Tibial nerve (tissue), 4 donors: Measurements from ENCODE around the gene MZT2B. TPM values are rescaled to one million over a fixed set of nuclear protein-coding genes. Genes with fewer than 3 reads are reported as not detected.
"Not testable (repeated sequence)": the region's sequence is repeated elsewhere in the genome, so short reads cannot be mapped to it uniquely, and the experiment has no call there.

Experiments used
- DNase-seq, 2 donors: peaks; one replicate each; pipeline ENCODE4 v3.0.0-alpha.2; 2019; ENCODE audit warnings: low spot score in 2 of 2
- H3K27ac ChIP-seq, 4 donors: fragments of 200-600 bp; sonication (generic) in 3 of 4; one replicate each; pipeline ENCODE4 v1.5.1; 2017 to 2019; ENCODE audit warnings: mild to moderate bottlenecking in 1 of 4
- H3K27me3 ChIP-seq, 2 donors: fragments of 200-600 bp; sonication (generic) in 1 of 2; one replicate each; pipeline versions ENCODE4 v1.5.1 to v1.6.0; 2017 to 2019
- H3K36me3 ChIP-seq, 3 donors: fragments of 200-600 bp; sonication (generic); one replicate each; pipeline ENCODE4 v1.5.1; 2018 to 2019
- H3K4me1 ChIP-seq, 4 donors: fragments of 200-600 bp; sonication (generic) in 3 of 4; one replicate each; pipeline ENCODE4 v1.5.1; 2017 to 2019
- H3K4me3 ChIP-seq, 4 donors: fragments of 200-600 bp; sonication (generic) in 3 of 4; one replicate each; pipeline ENCODE4 v1.5.1; 2017 to 2019; ENCODE audit warnings: mild to moderate bottlenecking in 1 of 4, moderate library complexity in 1 of 4
- H3K9me3 ChIP-seq, 4 donors: fragments of 200-600 bp; sonication (generic) in 3 of 4; one replicate each; pipeline ENCODE4 v1.5.1; 2017 to 2019
- EP300 ChIP-seq, 2 donors: sonication (generic); formaldehyde crosslinking; IDR thresholded peaks; one replicate each; pipeline ENCODE4 v1.6.1; 2017; ENCODE audit warnings: antibody characterized with exemption in 2 of 2, mild to moderate bottlenecking in 1 of 2
- POLR2A ChIP-seq, 2 donors: fragments of 450-650 bp; IDR thresholded peaks; one replicate each; pipeline ENCODE4 v1.6.1; 2017; ENCODE audit warnings: antibody characterized with exemption in 2 of 2, mild to moderate bottlenecking in 2 of 2, moderate library complexity in 2 of 2
- WGBS, 2 donors: methylation state at CpG; one replicate each; pipeline ENCODE4 v1.1.5; 2018; 5-methylcytosine and 5-hydroxymethylcytosine counted together
- total RNA-seq, 4 donors: library from RNA; depleted of rRNA; stranded (reverse); fragments of >200 nt; gene quantifications; one replicate each; pipeline ENCODE4 v1.1.0, GENCODE V29; 2016
- TF ChIP-seq, protein P1 (sequence below), 5 experiments: fragments of 200-600 bp in 3 of 5; fragments of 450-650 bp in 2 of 5; sonication (generic) in 3 of 5; IDR thresholded peaks; one replicate each; pipeline ENCODE4 v1.5.1; 2016 to 2019; ENCODE audit warnings: antibody characterized with exemption in 5 of 5, mild to moderate bottlenecking in 3 of 5, moderate library complexity in 2 of 5

Gene MZT2B
- total RNA-seq, 4 donors from 2014 or later, result 108 to 190 (median 153) TPM

DNA sequence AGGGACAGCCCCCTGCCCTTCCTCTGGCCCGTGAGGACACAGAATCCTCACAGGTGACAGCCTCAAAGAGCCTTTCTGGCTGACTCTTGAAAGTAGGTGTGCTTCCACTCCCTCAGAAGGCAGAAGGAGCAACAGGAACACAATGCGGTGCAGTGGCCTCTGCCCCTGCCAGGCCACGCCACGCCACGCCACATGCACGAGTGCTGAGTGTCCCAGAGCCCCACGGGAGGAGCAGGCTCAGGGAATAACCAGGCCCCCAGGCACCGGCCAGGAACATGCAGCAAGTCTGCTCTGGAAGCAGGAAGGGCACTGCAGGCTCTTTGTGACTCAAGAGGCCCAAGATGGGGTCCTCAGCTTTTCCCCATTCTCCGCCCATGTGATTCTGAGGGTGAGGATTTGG lies 19.1 kb upstream of the MZT2B start:
- H3K4me1 ChIP-seq, result no peaks in the 10 kb centered on the region
- peaks cover 0 to 96% (median 7%) of the 10 kb centered on the region in 3 donors for H3K36me3 ChIP-seq
- no peaks in the 10 kb centered on the region for H3K9me3 ChIP-seq
- DNase-seq, result no peak
- 84 to 92% methylated on average over 6 to 8 of the region's 9 CpGs for WGBS, 2 donors
- no peak overlapping the region for H3K4me3 ChIP-seq
- TF ChIP-seq POLR2A (IDR thresholded peaks at IDR 0.05), result no peak
- no peak for TF ChIP-seq EP300 (IDR thresholded peaks at IDR 0.05)
- TF ChIP-seq, protein P1, sequence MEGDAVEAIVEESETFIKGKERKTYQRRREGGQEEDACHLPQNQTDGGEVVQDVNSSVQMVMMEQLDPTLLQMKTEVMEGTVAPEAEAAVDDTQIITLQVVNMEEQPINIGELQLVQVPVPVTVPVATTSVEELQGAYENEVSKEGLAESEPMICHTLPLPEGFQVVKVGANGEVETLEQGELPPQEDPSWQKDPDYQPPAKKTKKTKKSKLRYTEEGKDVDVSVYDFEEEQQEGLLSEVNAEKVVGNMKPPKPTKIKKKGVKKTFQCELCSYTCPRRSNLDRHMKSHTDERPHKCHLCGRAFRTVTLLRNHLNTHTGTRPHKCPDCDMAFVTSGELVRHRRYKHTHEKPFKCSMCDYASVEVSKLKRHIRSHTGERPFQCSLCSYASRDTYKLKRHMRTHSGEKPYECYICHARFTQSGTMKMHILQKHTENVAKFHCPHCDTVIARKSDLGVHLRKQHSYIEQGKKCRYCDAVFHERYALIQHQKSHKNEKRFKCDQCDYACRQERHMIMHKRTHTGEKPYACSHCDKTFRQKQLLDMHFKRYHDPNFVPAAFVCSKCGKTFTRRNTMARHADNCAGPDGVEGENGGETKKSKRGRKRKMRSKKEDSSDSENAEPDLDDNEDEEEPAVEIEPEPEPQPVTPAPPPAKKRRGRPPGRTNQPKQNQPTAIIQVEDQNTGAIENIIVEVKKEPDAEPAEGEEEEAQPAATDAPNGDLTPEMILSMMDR (IDR thresholded peaks at IDR 0.05), result no peak
- no peak overlapping the region for H3K27ac ChIP-seq
- H3K27me3 ChIP-seq, result no peaks in the 10 kb centered on the region

DNA sequence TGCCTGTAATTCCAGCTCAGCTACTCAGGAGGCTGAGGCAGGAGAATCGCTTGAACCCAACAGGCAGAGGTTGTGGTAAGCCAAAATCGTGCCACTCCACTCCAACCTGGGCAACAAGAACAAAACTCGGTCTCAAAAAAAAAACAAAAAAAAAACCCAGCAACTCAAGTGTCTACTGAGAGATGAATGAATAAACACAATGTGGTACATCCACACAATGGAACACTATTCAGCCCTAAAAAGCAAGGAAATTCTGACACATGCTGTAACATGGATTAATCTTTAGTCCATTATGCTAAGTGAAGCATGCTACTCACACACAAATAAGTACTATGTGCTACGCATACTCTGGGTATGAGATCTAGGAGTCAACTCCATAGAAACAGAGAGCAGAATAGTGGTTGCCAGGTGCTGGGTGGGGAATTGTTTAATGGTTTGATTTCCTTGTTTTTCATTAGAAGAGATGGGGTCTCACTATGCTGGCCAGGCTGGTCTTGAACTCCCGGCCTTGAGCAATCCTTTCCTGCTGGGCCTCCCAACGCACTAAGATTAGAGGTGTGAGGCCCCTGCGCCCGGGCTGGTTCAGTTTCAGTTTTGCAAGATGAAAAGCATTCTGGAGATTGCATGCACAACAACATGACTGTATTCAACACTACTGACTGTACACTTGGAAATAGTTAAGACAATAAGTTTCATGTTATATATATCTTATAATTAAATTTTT lies 16.6 kb upstream of the MZT2B start:
- TF ChIP-seq POLR2A (IDR thresholded peaks at IDR 0.05) (no peak), EP300 (IDR thresholded peaks at IDR 0.05) (no peak)
- TF ChIP-seq, protein P1 (IDR thresholded peaks at IDR 0.05), result no peak
- Histone ChIP-seq H3K27me3 (no peaks in the 10 kb centered on the region), H3K36me3 (peaks cover 0 to 91% (median 7%) of the 10 kb centered on the region in 3 donors), H3K9me3 (no peaks in the 10 kb centered on the region), H3K27ac (no peak overlapping the region), H3K4me3 (no peak overlapping the region), H3K4me1 (no peaks in the 10 kb centered on the region)
- DNase-seq, result no peak
- WGBS, 2 donors, result 94 to 98% methylated on average over 8 of the region's 8 CpGs

DNA sequence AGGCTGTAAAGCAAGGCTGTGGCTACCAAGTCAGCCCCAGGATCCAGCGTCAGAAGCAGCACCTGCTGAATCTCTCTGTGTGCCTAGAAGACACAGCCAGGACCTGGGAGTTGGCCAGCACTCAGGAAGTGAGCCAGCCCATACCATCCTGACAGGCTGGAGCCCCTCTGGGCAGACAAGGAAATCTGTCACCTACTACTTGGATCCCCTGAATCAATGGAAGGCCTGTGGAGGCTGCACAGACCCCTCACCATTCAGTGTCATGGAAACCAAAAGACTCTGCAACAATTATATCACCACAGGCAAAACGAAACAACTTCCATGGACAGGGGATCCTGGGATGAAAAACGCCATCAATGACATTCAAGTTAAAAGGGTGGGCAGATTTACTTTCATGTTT lies 15.5 kb upstream of the MZT2B start:
- not testable (repeated sequence) for H3K27ac ChIP-seq, H3K4me3 ChIP-seq, H3K4me1 ChIP-seq, DNase-seq, H3K9me3 ChIP-seq, H3K27me3 ChIP-seq
- peaks cover 0 to 92% (median 7%) of the 10 kb centered on the region in 3 donors for H3K36me3 ChIP-seq
- WGBS, 2 donors, result 68 to 87% methylated on average over 3 of the region's 3 CpGs

DNA sequence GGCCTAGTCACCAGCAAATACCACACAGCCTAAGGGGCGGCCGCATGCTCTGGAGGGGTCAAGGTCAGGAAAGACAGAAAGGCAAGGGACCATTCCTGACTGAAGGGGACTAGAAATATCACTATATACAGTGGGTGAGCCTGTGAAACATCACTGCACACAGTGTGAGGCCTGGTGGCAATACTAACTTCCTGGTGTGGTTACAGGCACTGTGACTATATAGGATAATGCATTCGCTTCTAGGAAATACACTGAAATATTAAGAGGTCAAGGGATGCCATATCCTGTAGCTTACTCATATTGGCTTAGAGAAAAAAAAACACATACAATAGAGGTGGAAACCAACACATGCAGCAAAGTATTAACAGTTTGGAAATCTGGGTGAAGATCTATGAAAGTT lies 12.9 kb upstream of the MZT2B start:
- not testable (repeated sequence) for H3K27ac ChIP-seq, H3K4me3 ChIP-seq, DNase-seq, H3K4me1 ChIP-seq, H3K27me3 ChIP-seq, H3K9me3 ChIP-seq
- H3K36me3 ChIP-seq, result peaks cover 0 to 95% (median under 1%) of the 10 kb centered on the region in 3 donors
- WGBS, 2 donors, result 83 to 100% methylated on average over 3 of the region's 3 CpGs

DNA sequence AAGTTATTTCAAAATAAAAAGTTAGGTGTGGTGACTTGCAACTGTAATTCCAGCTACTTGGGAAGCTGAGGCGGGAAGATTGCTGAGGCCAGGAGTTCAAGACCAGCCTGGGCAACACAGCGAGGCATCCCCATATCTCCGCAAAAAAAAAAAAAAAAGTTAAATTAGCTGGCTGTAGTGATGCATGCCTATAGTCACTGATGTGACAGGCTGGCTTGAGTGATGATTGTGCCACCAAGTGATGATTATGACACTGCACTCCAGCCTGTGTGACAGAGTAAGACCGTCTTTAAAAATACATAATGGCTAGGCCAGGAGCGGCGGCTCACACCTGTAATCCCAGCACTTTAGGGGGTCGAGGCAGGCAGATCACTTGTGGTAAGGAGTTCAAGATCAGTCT lies 12.2 kb upstream of the MZT2B start:
- H3K9me3 ChIP-seq, result no peaks in the 10 kb centered on the region
- no peak overlapping the region for H3K27ac ChIP-seq
- TF ChIP-seq POLR2A (IDR thresholded peaks at IDR 0.05), result no peak
- no peak for TF ChIP-seq EP300 (IDR thresholded peaks at IDR 0.05)
- TF ChIP-seq, protein P1 (IDR thresholded peaks at IDR 0.05), result no peak
- H3K36me3 ChIP-seq, result peaks cover 0 to 95% (median 3%) of the 10 kb centered on the region in 3 donors
- no peak overlapping the region for H3K4me3 ChIP-seq
- 95% methylated on average over 7 of the region's 7 CpGs for WGBS, 2 donors
- H3K4me1 ChIP-seq, result no peaks in the 10 kb centered on the region
- H3K27me3 ChIP-seq, result no peaks in the 10 kb centered on the region
- DNase-seq, result no peak

DNA sequence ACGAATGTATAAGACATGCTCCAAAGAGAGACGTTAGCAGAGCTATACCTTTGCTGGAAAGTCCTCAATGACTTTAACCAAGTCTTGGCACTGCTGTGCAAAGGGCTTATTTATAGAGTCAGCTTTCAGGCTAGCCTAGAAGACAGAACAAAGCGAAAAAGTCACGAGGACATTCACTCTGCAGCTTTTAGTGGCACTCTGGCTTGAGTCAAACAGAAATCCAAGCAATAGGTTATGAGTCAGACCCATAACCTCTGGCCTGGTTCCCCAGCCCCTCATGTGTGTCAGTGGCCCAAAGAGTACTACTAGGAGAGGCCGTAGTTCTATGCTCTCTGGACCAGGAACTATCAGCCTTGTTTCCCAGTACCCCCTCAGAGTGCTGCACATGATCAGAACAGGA lies 7.2 kb upstream of the MZT2B start:
- WGBS, 2 donors, result 89 to 93% methylated on average over 5 of the region's 5 CpGs
- not testable (repeated sequence) for H3K4me3 ChIP-seq, H3K27ac ChIP-seq, DNase-seq, H3K4me1 ChIP-seq, H3K27me3 ChIP-seq, H3K9me3 ChIP-seq
- peaks cover 0 to 71% (median 5%) of the 10 kb centered on the region in 3 donors for H3K36me3 ChIP-seq

DNA sequence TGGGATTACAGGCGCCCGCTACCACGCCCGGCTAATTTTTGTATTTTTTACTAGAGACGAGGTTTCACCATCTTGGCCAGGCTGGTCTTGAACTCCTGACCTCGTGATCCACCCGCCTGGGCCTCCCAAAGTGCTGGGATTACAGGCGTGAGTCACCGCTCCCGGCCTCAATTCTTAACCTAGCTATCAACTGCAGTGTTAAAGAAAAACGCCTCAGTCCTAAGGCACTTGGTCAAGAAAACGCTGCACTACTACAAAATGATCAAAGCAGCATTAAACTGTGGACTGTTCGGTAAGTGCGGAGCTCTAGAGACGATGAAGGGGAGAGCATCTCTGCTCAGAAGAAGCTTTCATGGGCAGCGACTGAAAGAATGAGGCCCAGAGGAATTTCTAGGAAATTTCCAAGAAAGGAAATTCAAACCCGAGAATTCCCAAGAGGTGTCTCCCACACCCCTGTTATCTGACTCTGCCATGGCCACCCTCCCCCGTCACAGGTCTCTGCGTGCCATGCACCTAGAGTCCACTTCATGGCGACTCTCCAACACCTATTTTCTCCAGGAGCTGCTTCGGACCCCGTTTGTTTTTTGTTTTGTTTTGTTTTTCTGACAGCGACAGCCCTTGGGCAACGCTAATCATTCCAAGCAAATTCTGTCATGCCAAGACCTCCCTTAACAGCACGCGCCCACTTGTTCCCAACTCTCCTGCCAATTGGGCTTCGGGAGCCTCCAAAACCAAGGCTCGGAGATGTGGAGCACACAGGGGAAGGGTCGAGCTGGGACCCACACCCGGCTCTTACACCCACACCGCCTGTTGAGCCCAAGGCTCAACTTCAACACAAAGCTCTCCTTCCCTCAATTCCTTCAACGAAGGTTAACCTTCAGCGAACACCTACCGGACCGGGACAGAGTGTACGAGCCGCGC lies 1.4 kb upstream of the MZT2B start:
- H3K4me1 ChIP-seq, result peaks cover 0 to 31% (median 17%) of the 10 kb centered on the region in 4 donors
- not testable (repeated sequence) for H3K9me3 ChIP-seq, DNase-seq, H3K27me3 ChIP-seq
- H3K27ac ChIP-seq, result peak overlapping the region; percentile 78 to 94 (median 88)
- H3K36me3 ChIP-seq, result peaks cover 0 to 22% (median 0%) of the 10 kb centered on the region in 3 donors
- H3K4me3 ChIP-seq, result peak overlapping the region; percentile 65 to 90 (median 75)
- WGBS, 2 donors, result 25 to 28% methylated on average over 33 to 38 of the region's 38 CpGs
